ENCODE measurements around the gene ACTL7A. TPM values are rescaled to one million over a fixed set of nuclear protein-coding genes. Genes with fewer than 3 reads are reported as not detected.
"Not testable (repeated sequence)": the region's sequence is repeated elsewhere in the genome, so short reads cannot be mapped to it uniquely, and the experiment has no call there.

ACTL7A gene
- total RNA-seq, 2 experiments from 2014 or later = not detected

GRCh38 chr9:108894225-108894997 lies 32.3 kb downstream of the ACTL7A start:
- H3K4me3 Mint-ChIP-seq = no peak overlapping the region
- peaks cover 51% of the 10 kb centered on the region for H3K36me3 Mint-ChIP-seq (ENCODE audit: low read depth)
- H3K4me1 Mint-ChIP-seq = no peaks in the 10 kb centered on the region
- H3K9me3 Mint-ChIP-seq = no peaks in the 10 kb centered on the region
- ChIA-PET CTCF (no interaction called here), POLR2A (no interaction called here)
- no peak for DNase-seq
- H3K27ac Mint-ChIP-seq = no peak overlapping the region
- no peaks in the 10 kb centered on the region for H3K27me3 Mint-ChIP-seq

- no peaks in the 10 kb centered on the region for H3K27me3 Mint-ChIP-seq
- ChIA-PET POLR2A (no interaction called here), CTCF (interaction anchor here (0.8 to 1.2 kb wide), 2 partner anchors 12 to 57 kb away, joined by 3 to 4 read pairs; no protein-coding TSS in a partner anchor)
- H3K4me1 Mint-ChIP-seq = no peaks in the 10 kb centered on the region
- no peak overlapping the region for H3K27ac Mint-ChIP-seq
- H3K9me3 Mint-ChIP-seq = no peaks in the 10 kb centered on the region
- H3K36me3 Mint-ChIP-seq (ENCODE audit: low read depth) = peaks cover 45% of the 10 kb centered on the region
- DNase-seq = no peak
- no peak overlapping the region for H3K4me3 Mint-ChIP-seq
Observed at GRCh38 chr9:108897324-108898096, 35.4 kb downstream of the ACTL7A start.

GRCh38 chr9:108899023-108899695 lies 37.1 kb downstream of the ACTL7A start:
- H3K9me3 Mint-ChIP-seq, H3K4me3 Mint-ChIP-seq, POLR2A ChIA-PET, H3K27ac Mint-ChIP-seq, DNase-seq, H3K27me3 Mint-ChIP-seq, H3K4me1 Mint-ChIP-seq: not testable (repeated sequence)
- peaks cover 54% of the 10 kb centered on the region for H3K36me3 Mint-ChIP-seq (ENCODE audit: low read depth)
- CTCF ChIA-PET = interaction anchor here (0.7 to 1.2 kb wide), 3 partner anchors 11 to 55 kb away, joined by 3 to 4 read pairs (median 3); no protein-coding TSS in a partner anchor

- no peaks in the 10 kb centered on the region for H3K27me3 Mint-ChIP-seq
- peaks cover 2% of the 10 kb centered on the region for H3K4me1 Mint-ChIP-seq
- peaks cover 55% of the 10 kb centered on the region for H3K36me3 Mint-ChIP-seq (ENCODE audit: low read depth)
- no peaks in the 10 kb centered on the region for H3K9me3 Mint-ChIP-seq
- no peak overlapping the region for H3K27ac Mint-ChIP-seq
- no peak for DNase-seq
- POLR2A ChIA-PET = no interaction called here
- CTCF ChIA-PET = interaction anchor here (0.7 to 1.0 kb wide), 2 partner anchors 54 kb away, joined by 3 read pairs; no protein-coding TSS in a partner anchor
- no peak overlapping the region for H3K4me3 Mint-ChIP-seq
Observed at GRCh38 chr9:108900176-108900575, 38.1 kb downstream of the ACTL7A start.

- Mint-ChIP-seq H3K27ac (no peak overlapping the region), H3K27me3 (no peaks in the 10 kb centered on the region), H3K9me3 (no peaks in the 10 kb centered on the region), H3K36me3 (ENCODE audit: low read depth) (peaks cover 47% of the 10 kb centered on the region), H3K4me1 (peaks cover 2% of the 10 kb centered on the region), H3K4me3 (no peak overlapping the region)
- no peak for DNase-seq
- ChIA-PET POLR2A (no interaction called here), CTCF (no interaction called here)
Observed at GRCh38 chr9:108903420-108904103, 41.5 kb downstream of the ACTL7A start.

GRCh38 chr9:108904161-108904560 lies 42.1 kb downstream of the ACTL7A start:
- no peaks in the 10 kb centered on the region for H3K9me3 Mint-ChIP-seq
- peaks cover 2% of the 10 kb centered on the region for H3K4me1 Mint-ChIP-seq
- peaks cover 49% of the 10 kb centered on the region for H3K36me3 Mint-ChIP-seq (ENCODE audit: low read depth)
- H3K4me3 Mint-ChIP-seq = no peak overlapping the region
- no peaks in the 10 kb centered on the region for H3K27me3 Mint-ChIP-seq
- DNase-seq = no peak
- no peak overlapping the region for H3K27ac Mint-ChIP-seq
- ChIA-PET POLR2A (no interaction called here), CTCF (interaction anchor here (0.7 kb wide), 1 partner anchor 216 kb away, joined by 3 read pairs; no protein-coding TSS in a partner anchor)

- H3K27me3 Mint-ChIP-seq = no peaks in the 10 kb centered on the region
- H3K4me1 Mint-ChIP-seq = peaks cover 2% of the 10 kb centered on the region
- CTCF ChIA-PET = no interaction called here
- no peak for DNase-seq
- POLR2A ChIA-PET = no interaction called here
- H3K36me3 Mint-ChIP-seq (ENCODE audit: low read depth) = peaks cover 49% of the 10 kb centered on the region
- H3K4me3 Mint-ChIP-seq = no peak overlapping the region
- H3K9me3 Mint-ChIP-seq = no peaks in the 10 kb centered on the region
- no peak overlapping the region for H3K27ac Mint-ChIP-seq
Observed at GRCh38 chr9:108905494-108905893, 43.4 kb downstream of the ACTL7A start.

- Mint-ChIP-seq H3K4me1 (peaks cover 13% of the 10 kb centered on the region), H3K9me3 (no peaks in the 10 kb centered on the region), H3K36me3 (ENCODE audit: low read depth) (peaks cover 36% of the 10 kb centered on the region), H3K4me3 (no peak overlapping the region), H3K27ac (no peak overlapping the region), H3K27me3 (no peaks in the 10 kb centered on the region)
- POLR2A ChIA-PET = no interaction called here
- no peak for DNase-seq
- CTCF ChIA-PET = interaction anchor here (1.8 kb wide), 1 partner anchor 12 kb away, joined by 4 read pairs; no protein-coding TSS in a partner anchor
Observed at GRCh38 chr9:108910402-108910801, 48.3 kb downstream of the ACTL7A start.

- Mint-ChIP-seq H3K27ac (no peak overlapping the region), H3K4me3 (no peak overlapping the region), H3K27me3 (no peaks in the 10 kb centered on the region), H3K36me3 (ENCODE audit: low read depth) (peaks cover 41% of the 10 kb centered on the region), H3K9me3 (no peaks in the 10 kb centered on the region), H3K4me1 (peaks cover 13% of the 10 kb centered on the region)
- no peak for DNase-seq
- ChIA-PET CTCF (interaction anchor here (1.8 kb wide), 1 partner anchor 13 kb away, joined by 4 read pairs; no protein-coding TSS in a partner anchor), POLR2A (no interaction called here)
Observed at GRCh38 chr9:108910914-108911313, 48.8 kb downstream of the ACTL7A start.

GRCh38 chr9:108911820-108912219 lies 49.8 kb downstream of the ACTL7A start:
- peak overlapping the region; percentile 7 for H3K27ac Mint-ChIP-seq
- H3K36me3 Mint-ChIP-seq (ENCODE audit: low read depth) = peaks cover 41% of the 10 kb centered on the region
- ChIA-PET POLR2A (no interaction called here), CTCF (no interaction called here)
- peaks cover 13% of the 10 kb centered on the region for H3K4me1 Mint-ChIP-seq
- no peaks in the 10 kb centered on the region for H3K9me3 Mint-ChIP-seq
- H3K27me3 Mint-ChIP-seq = no peaks in the 10 kb centered on the region
- no peak for DNase-seq
- H3K4me3 Mint-ChIP-seq = no peak overlapping the region

Data from activated CD4-positive, alpha-beta memory T cell treated with anti-CD3 and anti-CD28 coated beads, Interleukin-2, amount 10 ng/mL, durations not matched to agents 7 days and 5 days (primary cell).